Panc1 (cell line): ENCODE measurements around the gene KAT2B.

ENCODE experiments used
- CTCF ChIP-seq: fragments of 450-650 bp; IDR thresholded peaks from 2 replicates; pipeline ENCODE4 v1.5.1; 2017; ENCODE audit warnings: mild to moderate bottlenecking
- POLR2AphosphoS5 ChIP-seq: IDR thresholded peaks from 2 replicates; pipeline ENCODE4 v1.6.1; 2012; ENCODE audit warnings: mild to moderate bottlenecking, low read depth, low read length, moderate library complexity

GRCh38 chr3:20105513-20106280, 65.5 kb downstream of the KAT2B start:
- TF ChIP-seq CTCF (no peak), POLR2AphosphoS5 (no peak)
